HG02870 (cell line): Measurements from ENCODE around the gene FABP1.

Experiments
- ATAC-seq: cut with Tn5 transposase; IDR thresholded peaks from one replicate; pipeline ENCODE4 v1.9.1; 2021; ENCODE audit warnings: mild to moderate bottlenecking, moderate library complexity; ENCODE audit not compliant: unreplicated experiment

Gene FABP1

GRCh38 chr2:88085099-88085498 lies 42.8 kb downstream of the FABP1 start:
- no peak for ATAC-seq

- no peak for ATAC-seq
Observed at GRCh38 chr2:88082781-88083180, 45.1 kb downstream of the FABP1 start.

GRCh38 chr2:88081924-88082608 lies 45.8 kb downstream of the FABP1 start:
- ATAC-seq = no peak

- no peak for ATAC-seq
Observed at GRCh38 chr2:88080545-88080944, 47.3 kb downstream of the FABP1 start.

- ATAC-seq = no peak
Observed at GRCh38 chr2:88078643-88079172, 49.2 kb downstream of the FABP1 start.

- ATAC-seq = no peak
Observed at GRCh38 chr2:88077080-88077479, 50.8 kb downstream of the FABP1 start.

- ATAC-seq = no peak
Observed at GRCh38 chr2:88074854-88075292, 53.0 kb downstream of the FABP1 start.

GRCh38 chr2:88074150-88074549 lies 53.7 kb downstream of the FABP1 start:
- no peak for ATAC-seq
